Panc1 (cell line): ENCODE results near the gene FAM193A. TPM values are rescaled to one million over a fixed set of nuclear protein-coding genes. Genes with fewer than 3 reads are reported as not detected.

ENCODE experiments used
- ATAC-seq: fragments of 200-7000 bp; cut with Tn5 transposase; 2 replicates; pipeline ENCODE4 v1.9.1; 2020; ENCODE audit warnings: mild to moderate bottlenecking, moderate library complexity
- BruUV-seq: library from RNA; stranded (reverse); fragments of 400-500 nt; replicated peaks from 2 replicates; lab custom pipeline; 2021; lab: Mats Ljungman, UMichigan
- CTCF ChIA-PET: fragments of 300-600 bp; sonication (Branson Sonifier 250); formaldehyde crosslinking; loops from one replicate; lab custom pipeline; 2022; ENCODE audit warnings: antibody characterized with exemption; lab: Charles Lee
- POLR2A ChIA-PET: fragments of 300-600 bp; sonication (Branson Sonifier 250); formaldehyde crosslinking; loops from one replicate; lab custom pipeline; 2022; ENCODE audit warnings: antibody characterized with exemption; lab: Charles Lee
- DNase-seq: peaks from one replicate; pipeline ENCODE4 v3.0.0-alpha.2; 2010; ENCODE audit warnings: low read depth, low spot score
- H3K27ac ChIP-seq: 2 replicates; pipeline ENCODE4 v1.5.1; 2011; ENCODE audit warnings: mild to moderate bottlenecking, low read length, inconsistent platforms
- H3K27me3 ChIP-seq: fragments of 200-500 bp; sonication (Bioruptor generic); 2 replicates; pipeline ENCODE4 v1.6.0; 2014; ENCODE audit warnings: low read length, inconsistent platforms; ENCODE audit not compliant: control insufficient read depth, insufficient read depth
- H3K36me3 ChIP-seq: fragments of 200-500 bp; sonication (Bioruptor generic); 2 replicates; pipeline ENCODE4 v1.5.1; 2014; ENCODE audit warnings: inconsistent platforms, mild to moderate bottlenecking, low read length, moderate library complexity; ENCODE audit not compliant: control insufficient read depth, insufficient read depth
- H3K4me1 ChIP-seq: 2 replicates; pipeline ENCODE4 v1.5.1; 2011; ENCODE audit warnings: inconsistent platforms, mild to moderate bottlenecking, low read length, moderate library complexity; ENCODE audit not compliant: control insufficient read depth, insufficient read depth
- H3K4me3 ChIP-seq, 2 experiments: 2 replicates each; pipeline ENCODE4 v1.5.1; 2011 to 2012; ENCODE audit warnings: low read depth in 2 of 2, low read length in 2 of 2, mild to moderate bottlenecking in 2 of 2, inconsistent platforms in 1 of 2, moderate library complexity in 1 of 2
- H3K9me3 ChIP-seq: fragments of 200-500 bp; sonication (Bioruptor generic); 2 replicates; pipeline ENCODE4 v1.5.1; 2014; ENCODE audit warnings: low read depth, mild to moderate bottlenecking, inconsistent platforms, low read length, moderate library complexity; ENCODE audit not compliant: control insufficient read depth, insufficient read depth
- CTCF ChIP-seq: fragments of 450-650 bp; IDR thresholded peaks from 2 replicates; pipeline ENCODE4 v1.5.1; 2017; ENCODE audit warnings: mild to moderate bottlenecking
- POLR2AphosphoS5 ChIP-seq: IDR thresholded peaks from 2 replicates; pipeline ENCODE4 v1.6.1; 2012; ENCODE audit warnings: mild to moderate bottlenecking, low read depth, low read length, moderate library complexity
- REST ChIP-seq, 2 experiments: IDR thresholded peaks; 2 replicates each; pipeline ENCODE4 v1.6.1; 2011 to 2012; ENCODE audit warnings: low read depth in 2 of 2, control low read depth in 1 of 2, low read length in 1 of 2, mild to moderate bottlenecking in 1 of 2, moderate library complexity in 1 of 2; ENCODE audit not compliant: insufficient read depth in 1 of 2
- SIN3A ChIP-seq: IDR thresholded peaks from 2 replicates; pipeline ENCODE4 v1.6.1; 2012; ENCODE audit warnings: low read depth, mild to moderate bottlenecking, low read length, moderate library complexity, borderline replicate concordance; ENCODE audit not compliant: insufficient read depth
- TCF7L2 ChIP-seq: IDR thresholded peaks from 2 replicates; pipeline ENCODE4 v1.6.1; 2011; ENCODE audit warnings: mild to moderate bottlenecking, low read depth, low read length, inconsistent platforms
- in situ Hi-C: cut with HindIII; loops from 2 replicates; pipeline ENCODE4 v1.10.0; 2016; ENCODE audit warnings: low sequenced_read_pairs, low pct_unique_long_range_greater_than_20kb
- intact Hi-C: fragments of 100-400 bp; cut with micrococcal nuclease; formaldehyde crosslinking; loops from one replicate; pipeline ENCODE4 v1.10.0; 2022; ENCODE audit not compliant: unreplicated experiment
- total RNA-seq: library from RNA; stranded (reverse); gene quantifications from one replicate; pipeline ENCODE4 v1.2.1, GENCODE V29; 2021; ENCODE audit not compliant: unreplicated experiment

The FAM193A gene
- total RNA-seq, 1 experiment from 2014 or later = 25.7 TPM

- no TSS peak for BruUV-seq
- no peaks in the 10 kb centered on the region for H3K9me3 ChIP-seq
- no peak for TF ChIP-seq REST (IDR thresholded peaks at IDR 0.05; ENCODE audit: insufficient read depth in 1 of 2, low read depth in 2 of 2, low read length in 1 of 2)
- TF ChIP-seq CTCF = no peak
- no peak for TF ChIP-seq POLR2AphosphoS5
- no peak for TF ChIP-seq SIN3A
- no peak for TF ChIP-seq TCF7L2
- H3K4me1 ChIP-seq = no peaks in the 10 kb centered on the region
- DNase-seq (no peak), ATAC-seq (no peak)
- no peak overlapping the region for H3K27ac ChIP-seq
- POLR2A ChIA-PET = no interaction called here
- in situ Hi-C loops = no loop called here
- no peak overlapping the region for H3K4me3 ChIP-seq
- H3K36me3 ChIP-seq = no peaks in the 10 kb centered on the region
- no peaks in the 10 kb centered on the region for H3K27me3 ChIP-seq
- intact Hi-C loops = no loop called here
- CTCF ChIA-PET = no interaction called here
Measured at GRCh38 chr4:2781911-2782310, 245.5 kb downstream of the FAM193A start.

Other genes starting within 250 kb of the FAM193A start
- 11.9 TPM for gene ZFYVE28, start 118.0 kb upstream of the FAM193A start, total RNA-seq
- 0.33 TPM for gene CFAP99, start 117.7 kb upstream of the FAM193A start, total RNA-seq
- 55.0 TPM for gene RNF4, start 67.5 kb upstream of the FAM193A start, total RNA-seq
- gene TNIP2, start 219.7 kb downstream of the FAM193A start, total RNA-seq = 60.3 TPM